NCI-H2196 treated with DMSO at 0.1 percent for 48 hours (cell line): ENCODE data around the gene LACTBL1.
A peak's percentile ranks its signal among the peaks of the same experiment; 100 is the strongest.
"Not testable (repeated sequence)": the region's sequence is repeated elsewhere in the genome, so short reads cannot be mapped to it uniquely, and the experiment has no call there.

Source experiments
- DNase-seq: peaks from one replicate; lab custom pipeline; 2025; ENCODE audit not compliant: unreplicated experiment; lab: John Stamatoyannopoulos, UW

Gene LACTBL1

DNA sequence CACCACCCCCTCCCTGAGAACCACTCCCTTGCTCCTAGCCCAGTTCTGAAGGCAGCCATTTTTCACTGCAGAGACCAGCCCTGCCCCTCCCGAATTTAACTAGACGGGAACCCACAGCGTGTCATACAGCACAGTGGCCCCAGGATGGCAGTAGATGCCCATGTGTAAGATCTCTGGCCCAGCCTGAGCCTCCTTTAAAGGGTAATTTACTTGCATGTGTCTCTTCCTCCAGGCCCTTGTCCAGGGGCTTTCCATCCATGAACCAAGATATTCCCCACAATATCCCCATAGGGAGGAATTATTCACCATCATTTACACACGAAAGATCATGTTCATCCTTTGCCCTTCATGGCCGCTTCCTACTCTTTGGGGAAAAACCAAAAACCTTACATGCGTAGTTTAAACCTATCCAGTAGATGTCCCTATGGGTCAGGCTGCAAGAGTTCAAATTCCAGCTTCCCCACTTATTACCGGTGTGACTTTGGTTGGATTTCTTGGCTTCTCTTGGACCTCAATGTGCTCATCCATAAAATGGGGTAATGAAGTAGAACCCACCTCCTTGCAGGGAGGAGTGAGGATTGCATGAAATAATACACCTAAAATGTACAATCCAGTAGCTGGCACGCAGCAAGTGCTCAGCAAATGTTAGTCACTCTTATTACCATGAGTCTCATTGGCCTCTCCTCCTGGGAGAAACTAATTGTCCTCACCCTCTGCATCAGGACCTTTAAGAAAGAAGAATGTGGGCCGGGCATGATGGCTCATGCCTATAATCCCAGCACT, 4.0 kb upstream of the LACTBL1 start:
- DNase-seq, result peak; percentile 83

DNA sequence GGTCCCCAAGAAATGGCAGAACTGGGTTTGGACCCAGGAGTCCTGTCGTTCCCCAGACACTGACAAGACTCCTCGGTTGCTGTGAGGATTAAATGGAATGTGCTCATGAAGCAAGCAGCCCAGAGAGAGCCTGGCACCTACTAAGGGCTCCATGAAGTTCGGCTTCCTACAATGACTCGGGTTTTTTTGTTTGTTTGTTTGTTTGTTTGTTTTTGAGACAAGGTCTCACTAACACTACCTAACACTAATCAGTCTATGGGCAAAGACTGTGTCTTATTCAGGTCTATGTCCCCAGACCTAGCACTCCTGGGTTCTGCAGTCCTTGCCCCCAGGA, 3.4 kb upstream of the LACTBL1 start:
- no peak for DNase-seq

GRCh38 chr1:22975694-22976093, 3.0 kb upstream of the LACTBL1 start:
- no peak for DNase-seq

DNA sequence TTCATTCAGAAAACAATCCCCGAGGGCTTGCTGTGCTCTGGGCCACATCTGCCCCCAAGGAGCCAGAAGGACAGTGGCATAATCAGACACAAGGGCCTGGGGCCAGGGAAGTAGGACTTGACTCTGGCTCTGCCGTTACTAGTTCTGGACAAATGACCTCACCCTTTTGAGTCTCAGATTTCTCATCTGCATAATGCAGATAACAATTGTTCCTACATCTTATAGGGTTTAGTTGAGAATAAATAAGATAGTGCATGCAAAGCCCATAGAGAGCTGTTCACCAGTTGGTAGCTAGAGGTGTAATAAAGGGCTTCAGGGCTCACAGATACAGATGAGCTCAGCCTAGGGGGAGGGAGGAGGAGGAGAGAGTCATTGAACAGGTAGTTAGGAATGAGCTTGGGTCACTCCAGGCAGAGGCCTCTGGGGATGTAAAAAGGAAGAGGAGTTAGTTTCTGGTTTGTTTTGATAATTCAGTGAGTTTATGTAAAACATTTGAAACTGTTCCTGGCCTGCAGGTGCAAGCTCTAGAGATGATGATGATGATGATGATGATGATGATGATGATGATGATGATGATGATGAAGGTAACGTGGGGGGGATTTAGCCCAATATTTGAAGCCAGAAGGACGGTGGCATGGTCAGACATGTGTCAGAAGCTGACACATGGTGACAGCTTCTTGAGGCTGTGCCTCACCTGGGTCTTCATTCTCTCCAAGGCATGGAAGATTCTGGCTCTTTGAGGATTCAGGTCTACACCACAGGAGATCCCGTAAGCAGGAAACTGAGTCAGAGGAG, 858 bp downstream of the LACTBL1 start:
- peak; percentile 24 for DNase-seq

DNA sequence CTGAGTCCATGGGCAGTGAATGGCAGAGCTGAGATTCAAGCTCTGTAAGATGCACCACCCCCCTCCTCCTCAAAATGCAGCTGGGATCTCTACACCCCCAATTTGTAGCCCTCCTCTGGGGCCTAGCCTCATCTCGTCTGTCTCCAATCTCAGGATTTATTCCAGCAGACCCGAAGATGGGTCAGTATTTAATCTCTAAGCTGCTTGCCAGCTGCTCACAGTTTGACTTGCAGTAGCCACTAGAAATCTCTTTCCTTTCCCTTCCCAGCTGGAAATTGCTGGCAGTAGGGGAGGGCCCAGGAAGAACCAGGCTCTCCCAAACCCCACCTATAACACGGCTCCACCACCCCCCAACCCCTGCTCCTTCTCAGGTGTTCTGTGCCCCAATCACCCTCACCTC, 1.5 kb downstream of the LACTBL1 start:
- DNase-seq, result no peak

GRCh38 chr1:22970096-22970495, 2.6 kb downstream of the LACTBL1 start:
- no peak for DNase-seq

DNA sequence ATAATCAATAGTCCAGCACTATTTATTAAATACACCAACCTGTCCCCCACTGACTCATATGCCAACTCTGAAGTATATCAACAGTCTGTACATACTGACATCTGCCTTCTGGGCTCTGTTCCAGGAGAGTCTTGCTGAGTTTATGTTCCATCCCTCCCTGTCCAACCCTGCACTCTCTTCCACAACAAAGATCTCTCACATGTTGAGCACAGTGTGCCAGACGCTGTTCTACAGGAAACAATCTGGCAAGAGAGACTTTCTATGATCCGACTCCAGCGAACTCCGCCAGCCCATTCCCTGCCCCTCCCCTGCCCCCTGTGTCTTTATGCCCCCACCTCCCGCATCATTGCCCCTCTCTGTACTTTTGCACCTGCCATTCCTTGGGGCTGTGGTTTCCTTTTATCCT, 3.4 kb downstream of the LACTBL1 start:
- peak; percentile 75 for DNase-seq

DNA sequence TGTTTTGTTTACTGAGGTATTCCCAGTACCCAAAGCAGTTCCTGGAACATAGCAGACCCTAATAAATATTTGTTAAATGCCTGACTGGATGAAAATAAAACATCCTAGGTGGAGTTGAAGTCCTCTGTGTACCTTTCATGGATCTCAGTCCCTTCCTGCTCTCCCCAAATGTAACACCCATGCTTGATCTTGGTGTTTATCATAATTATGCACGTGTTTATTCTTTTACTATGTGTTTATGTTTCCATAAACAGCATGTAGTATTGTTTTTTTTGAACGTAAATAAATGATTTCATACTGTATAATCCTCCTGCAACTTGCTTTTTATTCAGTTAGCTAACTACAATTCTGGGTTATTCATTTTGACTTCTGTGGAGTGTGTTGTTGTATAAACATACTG, 4.8 kb downstream of the LACTBL1 start:
- DNase-seq, result no peak

DNA sequence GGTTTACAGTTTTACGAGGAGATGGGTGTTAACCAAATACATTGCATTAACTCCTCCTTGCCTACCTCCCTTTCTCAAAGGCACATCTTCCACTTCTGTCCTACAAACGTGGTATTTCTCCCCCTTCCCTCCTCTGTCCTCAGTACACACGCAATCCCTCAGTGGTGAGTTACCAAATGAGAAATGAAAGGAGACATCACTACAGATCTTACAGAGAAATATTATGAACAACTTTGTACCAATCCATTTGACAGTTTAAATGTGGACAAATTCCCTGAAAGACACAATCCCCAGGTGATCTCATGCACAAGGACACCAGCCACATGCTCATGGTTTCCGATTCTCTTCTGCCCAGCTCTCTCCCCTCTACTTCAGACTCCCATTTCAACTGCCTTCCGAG, 6.4 kb downstream of the LACTBL1 start:
- DNase-seq, result no peak

DNA sequence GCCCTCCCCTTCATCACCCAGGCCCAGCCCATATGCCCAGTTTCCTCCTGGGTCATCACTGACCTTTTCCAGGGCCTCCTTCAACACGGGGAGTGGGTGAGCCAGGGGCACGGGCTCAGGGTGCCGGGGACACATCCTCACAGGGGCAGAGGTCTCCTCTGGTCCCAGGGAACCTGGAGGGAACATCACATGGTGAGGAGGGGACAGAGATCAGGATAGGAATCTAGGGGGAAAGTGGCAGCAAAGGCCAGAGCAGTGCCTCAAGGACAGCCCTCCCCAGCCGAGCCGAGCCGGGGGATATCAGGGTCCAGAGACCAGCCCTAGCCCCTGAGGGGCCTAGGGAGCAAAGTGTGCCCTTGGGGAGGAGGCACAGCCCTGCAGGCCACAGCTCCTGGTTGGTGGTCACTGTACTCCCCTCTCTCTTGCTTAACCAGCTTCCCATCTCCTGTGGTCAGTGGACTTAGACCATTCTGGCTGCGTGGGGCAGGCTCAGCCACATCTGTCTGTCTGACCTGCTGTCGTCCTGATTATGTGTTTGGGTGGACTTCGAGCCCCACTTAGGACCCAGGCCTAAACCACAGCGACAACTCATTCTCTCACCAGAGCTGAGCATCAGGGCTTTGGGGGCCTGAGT, 9.5 kb downstream of the LACTBL1 start:
- no peak for DNase-seq

GRCh38 chr1:22962558-22962957, 10.1 kb downstream of the LACTBL1 start:
- no peak for DNase-seq

DNA sequence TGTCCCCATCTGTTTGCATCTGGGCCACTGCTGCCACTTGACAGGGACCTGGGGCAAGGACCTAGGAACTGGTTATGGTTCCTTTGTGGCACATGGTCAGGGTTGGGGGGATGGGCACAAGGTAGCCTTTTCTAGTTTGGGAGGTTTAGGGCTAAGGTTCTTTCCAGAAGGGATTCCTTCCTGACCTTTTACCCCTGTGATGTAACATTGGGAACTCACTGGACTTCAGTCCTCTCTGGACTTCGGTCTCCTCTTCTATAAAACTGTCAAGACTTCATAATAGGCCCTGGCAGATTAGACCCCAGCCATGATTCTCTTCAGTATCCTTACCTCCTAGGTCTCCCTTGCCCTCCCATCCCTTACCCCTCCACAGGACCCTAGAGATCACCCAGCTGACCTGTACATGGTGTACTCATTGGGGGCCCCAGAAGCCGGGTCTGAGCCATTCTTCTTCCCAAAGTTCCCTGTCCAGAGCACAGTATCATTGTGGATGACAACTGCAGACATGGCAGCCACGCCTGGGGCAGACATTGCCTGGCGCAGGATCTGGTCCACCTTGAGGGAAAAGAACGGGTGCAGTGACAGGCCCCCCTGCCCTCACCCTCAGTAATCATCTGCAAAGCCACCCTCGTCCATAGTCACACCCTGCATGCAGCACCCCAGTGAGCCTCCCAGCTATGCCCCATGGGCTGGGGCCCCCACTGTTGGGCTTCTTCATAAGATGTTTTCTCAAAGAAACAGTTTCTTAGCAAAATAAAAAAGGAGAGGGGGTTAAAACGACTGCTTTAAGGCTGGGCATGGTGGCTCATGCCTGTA, 12.9 kb downstream of the LACTBL1 start:
- no peak for DNase-seq

- no peak for DNase-seq
Observed at GRCh38 chr1:22958556-22958955, 14.1 kb downstream of the LACTBL1 start.

- DNase-seq, result no peak
Observed at GRCh38 chr1:22957066-22957465, 15.6 kb downstream of the LACTBL1 start.

- DNase-seq, result no peak
Observed at GRCh38 chr1:22955146-22955545, 17.5 kb downstream of the LACTBL1 start.

DNA sequence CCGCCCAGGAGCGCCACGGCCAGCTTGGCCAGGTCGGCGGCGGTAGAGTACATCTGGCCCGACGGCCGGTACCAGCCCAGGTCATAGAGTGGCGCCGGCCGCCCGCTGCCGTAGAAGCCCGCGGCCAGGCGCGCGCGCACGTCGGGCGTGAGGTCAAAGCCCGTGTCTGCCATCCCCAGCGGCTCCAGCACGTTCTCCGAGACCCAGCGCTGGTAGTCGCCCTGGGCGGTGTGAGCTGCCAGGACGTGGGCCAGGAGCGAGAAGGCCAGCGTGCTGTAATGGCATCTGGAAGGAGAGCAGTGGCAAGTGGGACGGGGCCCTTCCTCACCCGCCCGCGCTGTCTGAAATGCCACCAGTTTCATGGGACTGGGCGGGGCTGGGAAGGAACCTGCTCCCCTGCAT, 18.9 kb downstream of the LACTBL1 start:
- no peak for DNase-seq

DNA sequence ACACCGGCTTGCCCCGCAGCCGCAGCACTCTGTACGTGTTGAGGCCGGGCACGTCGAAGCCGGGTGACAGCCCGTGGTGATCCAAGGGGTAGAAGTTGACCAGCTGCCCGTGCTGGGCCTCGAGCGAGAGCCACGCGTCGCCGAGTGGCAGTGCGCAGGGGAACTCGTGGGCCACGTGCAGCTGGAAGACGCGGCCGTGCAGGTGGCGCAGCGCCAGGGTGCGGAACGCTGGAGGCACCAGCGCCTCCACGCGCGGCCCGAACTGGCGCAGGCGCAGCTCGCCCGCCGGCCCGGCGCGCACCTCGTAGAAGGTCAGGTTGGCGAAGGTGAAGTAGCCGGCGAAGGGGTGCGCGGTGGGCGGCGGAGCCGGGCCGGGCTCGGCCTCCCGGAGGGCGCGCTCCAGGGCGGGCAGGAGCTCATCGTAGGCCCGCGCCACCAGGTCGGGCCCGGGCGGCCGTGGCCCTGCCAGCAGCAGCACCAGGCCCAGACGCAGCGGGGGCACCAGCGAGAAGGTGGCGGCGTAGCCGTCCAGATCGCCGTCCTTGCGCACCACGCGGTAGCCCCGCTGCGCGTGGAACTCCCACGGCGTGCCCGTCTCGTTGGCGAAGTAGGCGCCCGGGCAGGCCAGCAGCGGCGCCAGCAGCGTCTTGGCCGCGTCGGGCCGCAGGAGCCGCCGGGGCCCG, 19.5 kb downstream of the LACTBL1 start:
- no peak for DNase-seq

DNA sequence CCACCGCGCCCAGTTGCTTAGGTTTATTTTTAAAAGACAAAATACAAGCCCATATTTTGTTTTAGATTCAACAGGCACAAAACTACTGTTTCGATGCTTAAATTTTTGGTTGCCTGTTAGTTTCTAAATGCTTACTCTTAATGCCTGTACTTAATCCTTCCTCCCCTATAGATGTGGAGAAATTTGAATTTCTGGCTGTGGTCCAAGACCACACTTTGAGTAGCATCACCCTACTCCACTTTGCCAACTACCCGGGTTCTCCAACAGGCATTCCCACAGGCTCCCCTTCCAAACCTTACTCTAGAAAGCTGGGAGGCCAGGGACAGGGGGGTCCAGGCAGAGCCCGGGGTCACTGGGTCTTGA, 20.0 kb downstream of the LACTBL1 start:
- no peak for DNase-seq

- no peak for DNase-seq
Observed at GRCh38 chr1:22951796-22952195, 20.9 kb downstream of the LACTBL1 start.

GRCh38 chr1:22949822-22950331, 22.8 kb downstream of the LACTBL1 start:
- DNase-seq, result peak; percentile 40

DNA sequence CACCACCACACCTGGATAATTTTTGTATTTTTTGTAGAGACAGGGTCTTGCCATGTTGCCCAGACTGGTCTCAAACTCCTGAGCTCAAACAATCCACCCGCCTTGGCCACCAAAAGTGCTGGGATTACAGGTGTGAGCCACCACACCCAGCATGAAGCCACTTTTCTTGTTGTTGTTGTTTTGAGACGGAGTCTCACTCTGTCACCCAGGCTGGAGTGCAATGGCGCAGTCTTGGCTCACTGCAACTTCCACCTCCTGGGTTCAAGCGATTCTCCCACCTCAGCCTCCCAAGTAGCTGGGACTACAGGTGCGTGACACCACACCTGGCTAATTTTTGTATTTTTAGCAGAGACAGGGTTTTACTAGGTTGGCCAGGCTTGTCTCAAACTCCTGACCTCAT, 27.5 kb downstream of the LACTBL1 start:
- DNase-seq, result not testable (repeated sequence)
